C4-2B (cell line): ENCODE data around the gene MMD.

Source experiments
- H3K27ac ChIP-seq: fragments of 450-650 bp; 2 replicates; pipeline ENCODE4 v1.5.1; 2017
- CTCF ChIP-seq: fragments of 450-650 bp; conservative IDR thresholded peaks from 2 replicates; pipeline ENCODE4 v1.5.1; 2017; ENCODE audit warnings: mild to moderate bottlenecking
- ZFX ChIP-seq: fragments of 450-650 bp; IDR thresholded peaks from 2 replicates; pipeline ENCODE4 v1.6.1; 2017

The MMD gene

DNA sequence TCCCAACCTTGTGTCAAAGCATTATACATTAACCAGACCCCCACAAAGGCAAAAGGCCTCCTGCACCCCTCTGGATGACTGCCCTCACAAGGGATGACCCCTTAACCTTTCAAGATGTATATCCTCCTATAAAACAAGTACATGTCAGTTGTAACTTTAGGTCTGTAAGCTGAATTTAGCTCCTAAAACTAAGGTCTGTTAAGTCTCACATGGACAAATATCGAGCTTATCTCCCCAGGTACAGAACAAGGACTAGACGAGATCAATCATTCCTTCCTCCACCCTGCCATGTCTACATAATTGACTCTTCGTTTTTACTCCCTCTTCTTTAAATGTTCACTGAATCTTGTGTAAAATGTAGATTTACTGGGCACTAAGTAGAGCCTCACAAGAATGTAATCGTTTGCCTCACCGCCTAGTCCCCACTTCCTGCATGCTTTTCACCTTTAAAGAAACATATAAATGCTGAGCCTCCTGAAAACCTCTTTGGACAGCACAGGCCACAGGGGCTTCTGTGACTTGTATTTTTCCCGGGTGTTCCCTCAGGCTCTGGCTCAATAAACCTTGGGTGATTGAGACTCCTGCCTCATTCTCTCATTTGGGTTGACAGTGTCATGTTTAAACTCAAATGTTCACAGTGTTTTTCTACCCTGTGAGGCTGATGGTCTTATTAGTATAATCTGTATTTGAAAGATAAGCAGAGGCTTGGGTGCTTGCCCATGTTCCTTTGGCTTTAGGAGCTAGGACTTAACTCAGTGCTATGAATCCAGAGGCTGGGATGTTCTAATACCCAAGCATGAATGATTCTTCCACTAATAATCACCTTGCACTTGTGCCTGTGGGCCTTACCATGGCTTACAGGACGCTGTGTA is 37.6 kb downstream of the MMD start:
- no peak overlapping the region for H3K27ac ChIP-seq
- TF ChIP-seq CTCF (no peak), ZFX (no peak)

GRCh38 chr17:55381017-55381770 is 40.4 kb downstream of the MMD start:
- TF ChIP-seq ZFX, result no peak
- TF ChIP-seq CTCF, result no peak

GRCh38 chr17:55377671-55378275 is 43.9 kb downstream of the MMD start:
- TF ChIP-seq CTCF (no peak), ZFX (no peak)
- H3K27ac ChIP-seq, result no peak overlapping the region

More at GRCh38 chr17:55381017-55381770, 40.4 kb downstream of the MMD start:
- H3K27ac ChIP-seq, result no peak overlapping the region

- TF ChIP-seq ZFX (no peak), CTCF (no peak)
Measured at GRCh38 chr17:55368706-55369105, 52.9 kb downstream of the MMD start.

DNA sequence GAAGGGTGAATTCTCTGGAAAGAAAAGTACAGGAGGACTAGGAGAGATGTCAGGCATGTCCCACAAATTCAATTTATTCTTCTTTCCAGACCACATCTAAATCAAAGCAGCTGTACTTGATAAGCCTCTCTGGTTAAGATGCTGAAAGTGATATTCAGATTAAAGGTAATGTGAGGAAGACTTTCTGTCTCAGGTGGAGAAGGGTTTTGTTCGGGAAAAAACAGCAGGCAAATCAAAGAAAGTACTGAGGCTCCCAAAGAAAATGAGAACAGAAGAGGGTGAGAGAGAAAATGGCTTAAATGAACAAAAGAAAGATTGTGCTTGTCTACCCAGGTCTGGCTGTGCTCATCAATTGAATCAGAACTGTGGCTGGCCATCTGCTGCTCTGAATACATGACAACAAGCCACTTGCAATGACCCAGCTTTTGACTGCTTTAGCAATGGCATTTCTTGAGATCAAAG is 55.6 kb downstream of the MMD start:
- TF ChIP-seq CTCF (no peak), ZFX (no peak)
- H3K27ac ChIP-seq, result no peak overlapping the region

More at GRCh38 chr17:55368706-55369105, 52.9 kb downstream of the MMD start:
- no peak overlapping the region for H3K27ac ChIP-seq

DNA sequence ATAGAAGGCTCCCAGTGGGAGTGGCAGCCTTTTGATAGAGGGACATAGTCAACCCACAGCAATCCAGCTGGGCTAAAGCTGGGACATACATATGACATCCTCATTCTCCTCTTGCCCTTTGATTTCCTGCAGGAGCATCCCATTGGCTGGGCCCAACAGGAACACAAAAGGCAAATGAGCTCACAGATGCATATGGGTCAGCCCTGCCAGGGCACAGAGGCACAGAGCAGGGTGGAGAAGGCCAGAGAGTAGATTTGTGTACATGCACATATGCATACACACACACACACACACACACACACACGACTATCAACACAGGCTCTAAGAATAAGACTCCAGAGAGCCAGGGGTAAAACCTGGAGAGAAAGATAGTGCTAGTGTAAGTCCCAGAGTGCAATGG is 58.6 kb downstream of the MMD start:
- TF ChIP-seq CTCF (no peak), ZFX (no peak)
- no peak overlapping the region for H3K27ac ChIP-seq

DNA sequence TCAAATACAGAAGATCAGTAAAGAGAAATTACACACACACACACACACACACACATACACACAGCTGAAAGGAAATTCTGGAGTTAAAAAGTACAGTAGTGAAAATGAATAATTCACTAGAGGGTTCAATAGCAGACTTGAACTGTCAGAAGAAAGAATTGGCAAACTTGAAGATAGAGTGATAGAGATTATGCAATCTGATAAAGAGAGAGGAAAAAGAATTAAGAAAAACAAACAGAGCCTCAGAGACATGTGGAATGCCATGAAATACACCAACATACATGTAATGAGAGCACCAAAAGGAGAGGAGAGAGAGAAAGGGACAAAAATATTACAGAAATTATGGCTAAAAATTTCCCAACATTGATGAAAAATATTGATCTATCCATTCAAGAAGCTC is 60.7 kb downstream of the MMD start:
- TF ChIP-seq ZFX (no peak), CTCF (no peak)
- H3K27ac ChIP-seq, result no peak overlapping the region
